Measurements from ENCODE around the gene ADAM10. TPM values are rescaled to one million over a fixed set of nuclear protein-coding genes. Genes with fewer than 3 reads are reported as not detected.

ADAM10 gene
- total RNA-seq, 3 donors from 2014 or later, result 57.0 to 60.2 (median 57.5) TPM

DNA sequence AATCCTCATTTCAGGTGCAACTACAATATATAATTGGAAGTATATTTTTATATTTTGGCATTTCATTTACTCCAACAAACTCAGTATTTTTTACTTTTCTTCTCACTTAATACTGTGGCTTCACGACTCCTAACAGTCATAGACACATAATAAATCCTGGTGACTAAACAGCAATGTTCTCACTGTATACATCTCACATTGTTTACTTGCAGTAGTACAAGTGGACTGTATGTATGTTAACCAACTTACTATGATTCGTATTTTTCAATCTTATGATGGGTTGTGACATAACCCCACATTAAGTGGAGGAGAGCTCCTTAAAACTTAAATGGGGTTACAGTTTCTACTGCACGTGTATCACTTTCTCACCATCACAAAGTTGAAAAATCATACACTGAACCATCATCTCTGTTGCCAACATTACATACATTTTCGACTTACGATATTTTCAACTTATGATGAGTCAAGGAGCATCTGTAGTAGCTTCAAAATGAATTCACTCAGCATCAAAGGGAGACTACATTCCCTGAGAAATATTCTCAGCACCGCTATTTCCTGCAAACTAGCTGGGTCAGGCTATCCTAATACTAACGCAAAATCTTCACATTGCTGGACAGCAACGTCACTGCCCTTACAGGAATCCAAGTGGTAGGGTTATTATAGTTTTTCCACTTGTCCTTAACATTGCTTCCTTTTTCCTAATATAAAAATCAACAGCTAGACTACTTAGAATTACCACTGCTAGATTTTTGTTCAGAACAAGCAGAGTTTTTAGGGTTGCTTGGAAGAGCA is 7.3 kb downstream of the ADAM10 start:
- ATAC-seq, result peak in 1 of 2 donors; percentile 52
- Mint-ChIP-seq H3K27me3 (ENCODE audit: low read depth) (no peaks in the 10 kb centered on the region), H3K36me3 (ENCODE audit: insufficient read depth) (peaks cover 2% of the 10 kb centered on the region), H3K9me3 (no peaks in the 10 kb centered on the region), H3K4me1 (ENCODE audit: low read depth) (peaks cover 79% of the 10 kb centered on the region), H3K4me3 (no peak overlapping the region)
- DNase-seq, result no peak

DNA sequence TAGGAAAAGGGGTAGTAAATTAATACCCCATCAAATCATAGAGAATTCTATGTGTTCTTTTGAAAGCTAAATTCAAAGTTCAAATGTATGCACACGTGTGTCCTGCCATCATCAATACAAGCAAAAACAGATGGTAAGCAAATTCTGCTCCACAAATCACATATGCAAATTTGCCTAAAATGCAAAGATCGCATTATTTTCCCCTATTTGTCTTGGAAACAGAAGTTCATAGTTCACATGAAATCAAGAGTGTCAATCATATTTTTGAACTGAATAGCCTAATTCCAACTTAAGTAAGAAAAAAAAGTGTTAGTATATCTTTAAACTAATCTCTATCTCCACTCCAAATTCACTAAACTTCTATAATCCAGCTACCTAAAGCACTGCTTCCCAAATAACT is 8.5 kb downstream of the ADAM10 start:
- H3K4me3 Mint-ChIP-seq, result no peak overlapping the region
- peaks cover 83% of the 10 kb centered on the region for H3K4me1 Mint-ChIP-seq (ENCODE audit: low read depth)
- no peaks in the 10 kb centered on the region for H3K27me3 Mint-ChIP-seq (ENCODE audit: low read depth)
- H3K9me3 Mint-ChIP-seq, result no peaks in the 10 kb centered on the region
- peaks cover 2% of the 10 kb centered on the region for H3K36me3 Mint-ChIP-seq (ENCODE audit: insufficient read depth)
- ATAC-seq (no peak), DNase-seq (no peak)

DNA sequence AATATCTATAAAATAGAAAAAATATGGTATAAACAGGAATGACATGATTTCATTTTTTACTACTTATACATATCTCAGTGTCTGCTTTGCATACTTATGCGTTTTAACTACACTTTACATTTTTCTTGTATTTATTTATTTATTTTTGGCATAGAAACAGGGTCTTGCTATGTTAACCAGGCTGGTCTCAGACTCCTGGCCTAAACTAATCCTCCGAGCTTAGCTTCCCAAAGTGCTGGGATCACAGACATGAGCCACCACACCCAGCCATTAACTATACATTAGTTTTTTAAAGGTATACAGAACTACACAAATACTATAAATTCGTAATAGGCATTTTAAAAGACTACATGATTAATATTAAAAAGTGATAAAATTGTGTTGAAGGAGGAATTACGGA is 9.1 kb downstream of the ADAM10 start:
- Mint-ChIP-seq H3K27me3 (ENCODE audit: low read depth) (no peaks in the 10 kb centered on the region), H3K9me3 (no peaks in the 10 kb centered on the region), H3K4me1 (ENCODE audit: low read depth) (peaks cover 82% of the 10 kb centered on the region), H3K36me3 (ENCODE audit: insufficient read depth) (peaks cover 2% of the 10 kb centered on the region), H3K4me3 (no peak overlapping the region)
- ATAC-seq, result no peak
- DNase-seq, result no peak

DNA sequence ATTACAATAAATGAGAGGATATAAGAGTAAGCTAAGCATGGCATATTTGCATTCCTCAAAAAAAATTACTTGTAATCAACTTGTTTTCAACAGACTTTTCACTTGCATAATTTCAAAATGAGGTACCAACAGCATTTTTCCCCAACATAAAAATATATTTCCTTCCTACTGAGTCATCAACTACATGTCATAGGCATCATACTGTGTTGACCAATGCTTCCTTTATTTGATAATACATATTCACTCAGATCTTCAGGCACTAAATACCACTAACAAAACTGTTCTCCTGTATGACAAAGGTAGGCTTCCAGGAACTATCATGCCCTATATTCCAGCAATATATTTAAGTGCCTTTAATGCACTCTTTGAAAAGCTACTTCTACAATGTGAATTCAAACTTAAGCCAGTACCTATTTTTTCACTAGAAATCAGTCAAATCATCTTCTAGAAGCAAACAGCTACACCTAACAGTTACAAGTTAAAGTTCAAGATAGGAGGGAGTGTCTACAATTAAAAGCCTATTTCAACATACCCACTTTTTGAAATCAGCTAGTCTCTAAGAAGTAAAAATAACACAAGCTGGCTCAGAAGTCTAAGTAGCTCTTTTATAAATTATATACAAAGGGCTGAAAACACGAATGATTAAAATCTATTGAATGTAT is 11.3 kb downstream of the ADAM10 start:
- Mint-ChIP-seq H3K36me3 (ENCODE audit: insufficient read depth) (no peaks in the 10 kb centered on the region), H3K27me3 (ENCODE audit: low read depth) (no peaks in the 10 kb centered on the region), H3K4me1 (ENCODE audit: low read depth) (peaks cover 76% of the 10 kb centered on the region), H3K9me3 (no peaks in the 10 kb centered on the region), H3K4me3 (peak overlapping the region; percentile 45)
- DNase-seq (no peak), ATAC-seq (peak; percentile 46 to 58)

DNA sequence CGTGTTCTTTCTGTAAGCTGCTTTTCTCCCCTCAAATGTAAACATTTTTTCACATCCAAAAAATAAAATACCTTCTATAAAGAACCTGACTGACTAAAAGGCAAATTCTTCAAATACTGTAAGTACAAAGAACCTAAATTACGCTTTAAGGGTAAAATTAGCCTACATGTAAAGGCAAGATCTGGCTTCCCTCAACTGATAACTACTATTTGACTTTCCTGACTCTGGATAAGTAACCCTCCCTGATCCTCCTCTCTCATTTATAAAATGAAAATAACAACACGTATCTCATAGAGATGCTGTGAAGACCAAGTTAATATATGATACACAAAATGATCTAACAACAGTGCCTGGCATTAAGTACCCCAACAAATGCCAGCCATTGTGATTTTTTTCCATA is 12.2 kb downstream of the ADAM10 start:
- DNase-seq, result no peak
- no peak overlapping the region for H3K4me3 Mint-ChIP-seq
- H3K4me1 Mint-ChIP-seq (ENCODE audit: low read depth), result peaks cover 74% of the 10 kb centered on the region
- no peaks in the 10 kb centered on the region for H3K36me3 Mint-ChIP-seq (ENCODE audit: insufficient read depth)
- no peaks in the 10 kb centered on the region for H3K9me3 Mint-ChIP-seq
- no peak for ATAC-seq
- no peaks in the 10 kb centered on the region for H3K27me3 Mint-ChIP-seq (ENCODE audit: low read depth)

DNA sequence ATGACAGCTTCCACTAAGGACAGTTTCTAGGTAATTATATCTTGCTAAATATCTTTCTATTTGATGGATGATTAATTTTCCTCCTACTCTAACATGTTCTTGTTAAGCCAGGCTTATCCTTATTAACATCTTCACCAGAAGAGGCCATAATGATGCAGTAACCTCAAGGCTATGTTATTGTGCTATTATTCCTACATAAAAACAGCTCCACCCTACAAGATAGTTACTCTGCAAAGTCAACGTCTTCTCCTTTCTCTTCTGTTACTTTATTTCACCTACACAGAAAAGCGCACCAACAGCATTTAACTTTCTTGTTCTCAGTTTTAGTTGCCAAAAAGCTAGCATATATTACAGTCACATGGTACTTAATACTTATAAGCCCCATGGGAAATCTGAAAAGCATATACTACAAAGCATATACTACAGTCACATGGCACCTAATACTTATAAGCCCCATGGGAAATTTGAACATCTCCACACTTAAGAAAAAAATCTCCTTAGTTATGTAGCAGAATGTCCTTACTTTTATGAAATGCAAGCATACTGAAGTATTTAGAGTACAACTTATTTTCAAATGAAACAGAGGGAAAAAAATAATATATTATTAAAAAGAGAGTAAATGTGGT is 13.4 kb downstream of the ADAM10 start:
- DNase-seq, result no peak
- Mint-ChIP-seq H3K27me3 (ENCODE audit: low read depth) (no peaks in the 10 kb centered on the region), H3K4me3 (no peak overlapping the region), H3K9me3 (no peaks in the 10 kb centered on the region), H3K36me3 (ENCODE audit: insufficient read depth) (no peaks in the 10 kb centered on the region), H3K4me1 (ENCODE audit: low read depth) (peaks cover 71% of the 10 kb centered on the region)
- ATAC-seq, result no peak

DNA sequence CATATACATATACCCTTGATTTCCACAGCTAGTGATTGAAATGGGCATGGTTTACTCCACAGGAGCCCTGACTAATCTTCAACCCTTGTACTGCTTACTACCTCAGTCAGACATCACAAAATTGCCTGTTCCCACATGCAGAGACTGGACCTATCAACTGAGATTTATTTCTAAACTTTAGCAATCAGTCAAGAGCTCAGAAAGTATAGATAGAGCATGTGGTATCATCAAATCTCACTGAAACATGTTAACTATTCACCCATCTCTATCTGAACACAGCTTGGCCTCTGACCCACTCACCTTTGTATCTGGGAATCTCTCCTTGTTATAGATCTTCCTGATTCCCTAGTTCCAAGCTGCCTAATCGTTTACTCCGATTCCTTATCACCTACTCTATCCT is 14.6 kb downstream of the ADAM10 start:
- H3K9me3 Mint-ChIP-seq, result no peaks in the 10 kb centered on the region
- peaks cover 69% of the 10 kb centered on the region for H3K4me1 Mint-ChIP-seq (ENCODE audit: low read depth)
- ATAC-seq (no peak), DNase-seq (no peak)
- H3K27me3 Mint-ChIP-seq (ENCODE audit: low read depth), result no peaks in the 10 kb centered on the region
- no peaks in the 10 kb centered on the region for H3K36me3 Mint-ChIP-seq (ENCODE audit: insufficient read depth)
- no peak overlapping the region for H3K4me3 Mint-ChIP-seq

DNA sequence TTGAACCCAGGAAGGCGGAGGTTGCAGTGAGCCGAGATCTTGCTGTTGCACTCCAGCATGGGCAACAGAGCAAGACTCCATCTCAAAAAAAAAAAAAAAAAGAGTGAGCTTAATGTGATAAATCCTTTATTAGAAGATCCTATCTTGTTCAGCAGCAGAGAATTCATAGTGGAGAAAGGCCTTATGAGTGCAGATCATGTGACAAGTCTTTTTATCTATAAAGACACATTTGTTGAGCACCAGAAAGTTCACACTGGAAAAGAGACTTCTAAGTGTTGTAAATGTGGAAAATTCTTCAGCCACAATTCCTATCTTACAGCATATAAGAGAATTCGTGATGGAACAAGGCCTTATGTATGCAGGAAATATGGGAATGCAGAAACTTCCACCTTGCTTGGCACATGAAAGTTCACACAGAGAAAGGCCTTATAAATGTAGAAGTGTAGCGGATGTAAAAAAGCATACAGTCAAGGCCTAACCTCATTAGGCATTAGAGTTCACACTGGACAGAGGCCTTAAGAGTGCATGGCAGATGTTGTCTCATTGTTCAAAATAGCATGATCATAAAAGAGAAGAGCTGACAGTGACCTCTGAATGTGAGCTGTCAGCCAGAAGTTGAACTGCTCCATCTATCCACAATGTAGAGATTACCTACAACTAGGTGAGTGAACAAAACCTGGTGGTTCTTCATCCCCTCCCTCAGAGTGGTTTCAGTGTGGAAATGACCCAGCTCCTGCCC is 16.7 kb downstream of the ADAM10 start:
- no peak for DNase-seq
- no peak for ATAC-seq
- no peak overlapping the region for H3K4me3 Mint-ChIP-seq
- peaks cover 61% of the 10 kb centered on the region for H3K4me1 Mint-ChIP-seq (ENCODE audit: low read depth)
- H3K36me3 Mint-ChIP-seq (ENCODE audit: insufficient read depth), result peaks cover 3% of the 10 kb centered on the region
- no peaks in the 10 kb centered on the region for H3K27me3 Mint-ChIP-seq (ENCODE audit: low read depth)
- no peaks in the 10 kb centered on the region for H3K9me3 Mint-ChIP-seq

DNA sequence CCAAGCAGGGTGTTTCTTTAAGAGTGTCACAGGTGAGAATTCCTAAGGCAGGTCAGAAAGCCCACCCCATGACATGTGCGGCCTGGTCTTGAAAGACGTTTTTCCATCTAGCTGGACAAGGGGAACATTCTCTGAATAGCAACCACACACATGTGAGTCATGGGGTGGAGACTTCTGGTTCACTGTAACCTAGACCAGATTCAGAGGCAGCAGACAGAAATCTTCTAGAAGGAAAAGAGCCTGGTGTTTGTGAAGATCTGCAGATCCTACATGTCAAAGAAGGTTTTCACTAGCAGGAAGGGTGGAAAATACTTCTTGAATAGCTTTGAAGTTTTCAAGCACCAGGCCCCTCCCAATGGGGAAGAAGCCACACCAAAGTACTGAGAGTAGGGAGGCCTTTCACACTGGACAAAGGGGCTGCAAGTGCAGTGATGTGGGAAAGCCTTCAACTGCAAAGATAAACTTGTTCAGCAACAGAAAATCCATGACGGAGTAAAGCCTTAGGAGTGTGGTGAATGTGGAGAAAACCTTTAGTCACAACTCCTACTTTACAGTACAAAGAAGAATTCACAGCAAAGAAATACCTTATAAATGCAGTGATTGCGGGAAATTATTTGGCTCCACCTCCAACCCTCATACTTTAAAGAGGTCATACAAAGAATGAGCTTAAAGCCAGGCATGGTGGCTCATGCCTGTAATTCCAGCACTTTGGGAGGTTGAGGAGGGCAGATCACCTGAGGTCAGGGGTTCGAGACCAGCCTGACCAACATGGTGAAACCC is 17.6 kb downstream of the ADAM10 start:
- DNase-seq, result no peak
- Mint-ChIP-seq H3K9me3 (no peaks in the 10 kb centered on the region), H3K4me3 (no peak overlapping the region), H3K27me3 (ENCODE audit: low read depth) (no peaks in the 10 kb centered on the region), H3K36me3 (ENCODE audit: insufficient read depth) (peaks cover 3% of the 10 kb centered on the region), H3K4me1 (ENCODE audit: low read depth) (peaks cover 57% of the 10 kb centered on the region)
- no peak for ATAC-seq

DNA sequence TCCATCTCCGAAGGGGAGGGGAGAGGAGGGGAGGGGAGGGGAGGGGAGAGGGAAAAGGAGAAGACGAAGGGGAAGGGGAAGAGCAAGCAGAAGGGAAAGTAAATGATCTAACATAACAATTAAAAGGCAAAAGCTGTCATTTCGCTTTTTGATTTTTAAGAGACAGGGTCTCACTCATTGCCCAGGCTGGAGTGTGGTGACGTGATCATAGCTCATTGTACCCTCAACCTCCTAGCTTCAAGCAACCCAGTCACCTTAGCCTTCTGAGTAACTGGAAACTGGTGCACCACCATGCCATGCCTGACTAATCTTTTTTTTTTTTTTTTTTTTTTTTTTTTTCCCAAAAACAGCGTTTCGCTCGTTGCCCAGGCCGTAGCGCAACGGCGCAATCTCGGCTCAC is 22.6 kb downstream of the ADAM10 start:
- Mint-ChIP-seq H3K9me3 (no peaks in the 10 kb centered on the region), H3K36me3 (ENCODE audit: insufficient read depth) (peaks cover 4% of the 10 kb centered on the region), H3K4me1 (ENCODE audit: low read depth) (peaks cover 43% of the 10 kb centered on the region), H3K27me3 (ENCODE audit: low read depth) (no peaks in the 10 kb centered on the region), H3K4me3 (no peak overlapping the region)
- no peak for DNase-seq
- ATAC-seq, result peak in 1 of 2 donors; percentile 41

DNA sequence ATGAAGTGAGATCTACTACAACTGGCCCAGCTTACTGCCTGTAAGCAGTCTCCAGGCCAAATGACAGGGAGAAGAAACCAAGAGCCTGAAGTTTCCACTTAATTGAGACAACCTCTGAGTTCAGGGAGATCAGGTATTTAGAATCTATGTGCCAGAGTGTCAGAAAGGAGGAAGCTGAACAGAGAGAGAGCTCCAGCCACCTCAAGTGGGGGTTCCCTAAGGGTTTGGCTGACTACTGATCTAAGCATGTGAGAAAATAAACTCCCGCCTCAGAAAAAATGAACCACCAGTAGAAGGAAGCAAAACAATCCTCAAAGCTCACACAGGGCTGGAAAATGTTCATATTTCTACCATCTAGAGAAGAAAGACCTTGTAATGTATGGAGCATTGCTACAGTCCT is 25.0 kb downstream of the ADAM10 start:
- no peak for DNase-seq
- Mint-ChIP-seq H3K36me3 (ENCODE audit: insufficient read depth) (peaks cover 4% of the 10 kb centered on the region), H3K4me1 (ENCODE audit: low read depth) (peaks cover 44% of the 10 kb centered on the region), H3K4me3 (no peak overlapping the region), H3K9me3 (no peaks in the 10 kb centered on the region), H3K27me3 (ENCODE audit: low read depth) (no peaks in the 10 kb centered on the region)
- peak; percentile 30 to 35 for ATAC-seq

DNA sequence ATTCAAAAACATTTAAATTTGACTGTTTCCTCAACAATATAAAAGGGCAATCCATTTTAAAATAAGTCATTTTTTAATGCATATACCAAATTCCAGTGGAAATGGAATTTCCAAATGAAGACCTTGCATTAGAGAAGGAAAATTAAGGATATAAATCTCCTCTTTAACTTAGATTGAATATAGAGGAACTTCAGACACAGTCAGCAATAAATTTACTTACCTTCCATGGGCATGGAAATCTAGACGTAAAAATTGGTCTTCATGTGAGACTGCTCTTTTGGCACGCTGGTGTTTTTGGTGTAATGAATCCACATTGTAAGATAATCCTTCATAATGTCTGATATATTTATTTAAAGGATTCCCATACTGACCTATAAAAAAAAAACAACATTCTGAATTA is 32.1 kb downstream of the ADAM10 start:
- ATAC-seq (no peak), DNase-seq (no peak)
- no peaks in the 10 kb centered on the region for H3K27me3 Mint-ChIP-seq (ENCODE audit: low read depth)
- H3K36me3 Mint-ChIP-seq (ENCODE audit: insufficient read depth), result peaks cover 18% of the 10 kb centered on the region
- no peaks in the 10 kb centered on the region for H3K9me3 Mint-ChIP-seq
- no peak overlapping the region for H3K4me3 Mint-ChIP-seq
- H3K4me1 Mint-ChIP-seq (ENCODE audit: low read depth), result peaks cover 18% of the 10 kb centered on the region

DNA sequence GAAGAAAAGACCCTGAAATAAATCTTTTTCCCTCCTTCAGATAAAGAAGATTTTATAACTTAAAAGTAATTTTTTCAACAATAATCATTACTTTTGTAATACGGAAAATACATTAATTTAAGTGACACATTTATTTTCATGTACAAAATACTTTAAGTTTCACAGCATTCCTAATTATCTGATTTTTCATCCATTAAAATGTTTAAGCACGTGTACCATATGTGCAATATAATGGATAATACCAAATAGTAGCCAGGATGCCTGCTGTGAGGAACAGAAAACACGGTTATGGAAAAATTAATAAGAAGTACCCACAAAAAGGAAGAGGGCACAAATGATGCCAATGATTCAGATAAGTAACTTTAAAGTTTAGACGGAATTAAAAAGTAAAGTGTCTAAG is 33.5 kb downstream of the ADAM10 start:
- no peaks in the 10 kb centered on the region for H3K9me3 Mint-ChIP-seq
- H3K4me1 Mint-ChIP-seq (ENCODE audit: low read depth), result peaks cover 15% of the 10 kb centered on the region
- peaks cover 18% of the 10 kb centered on the region for H3K36me3 Mint-ChIP-seq (ENCODE audit: insufficient read depth)
- H3K27me3 Mint-ChIP-seq (ENCODE audit: low read depth), result no peaks in the 10 kb centered on the region
- DNase-seq, result no peak
- no peak overlapping the region for H3K4me3 Mint-ChIP-seq
- no peak for ATAC-seq

Data from activated T-cell treated with anti-CD3 and anti-CD28 coated beads, Interleukin-2, amount 50 U/mL, for 4 hours (primary cell).